ENCODE data around the gene TMEM183A. TPM values are rescaled to one million over a fixed set of nuclear protein-coding genes. Genes with fewer than 3 reads are reported as not detected.

Gene TMEM183A
- total and polyA plus RNA-seq, 9 of the 15 experiments (the other 6 are each of a cell fraction or from before 2014, with no cell fraction given): 23.4 to 190 (median 124) TPM

- TF ChIP-seq HDAC8 (tag; IDR thresholded peaks at IDR 0.05) (no peak), ZBTB7A (IDR thresholded peaks at IDR 0.05; ENCODE audit: borderline replicate concordance, control insufficient read depth, low read depth, low read length) (peak; percentile 55; the same call in 1 of the 2 replicates), ZNF75A (CRISPR knock-in tag; IDR thresholded peaks at IDR 0.05) (0 out of 2 replicates have a peak, but pooled peaks have one; percentile 20), MAZ (CRISPR knock-in tag; conservative IDR thresholded peaks at IDR 0.05 in 1 of 2, IDR thresholded peaks at IDR 0.05 in 1 of 2) (peak in 1 of 2 experiments; percentile 74; a peak in 3 of 4 replicates), ZNF592 (IDR thresholded peaks at IDR 0.05) (peak; percentile 68; the same call in 1 of the 2 replicates), HCFC1 (IDR thresholded peaks at IDR 0.05; ENCODE audit: low read depth, low read length) (peak; percentile 50; the same call in 1 of the 2 replicates), U2AF1 (optimal IDR thresholded peaks at IDR 0.05; ENCODE audit: low read depth, low read length) (no peak), CREB3 (tag; conservative IDR thresholded peaks at IDR 0.05; ENCODE audit: low read depth) (0 out of 2 replicates have a peak, but pooled peaks have one; percentile 58), SMAD1 (IDR thresholded peaks at IDR 0.05; ENCODE audit: low read depth, low read length, partially characterized antibody) (no peak), TEAD1 (CRISPR knock-in tag; IDR thresholded peaks at IDR 0.05) (0 out of 4 replicates have a peak, but pooled peaks of 1 of the 2 experiments have one; percentile 57), KAT8 (IDR thresholded peaks at IDR 0.05; ENCODE audit: low read depth) (no peak), MYBL2 (IDR thresholded peaks at IDR 0.05; ENCODE audit: low read depth) (no peak), MYBL2 (CRISPR knock-in tag; IDR thresholded peaks at IDR 0.05; ENCODE audit: borderline replicate concordance) (no peak), CBFA2T3 (IDR thresholded peaks at IDR 0.05) (no peak), SMC3 (conservative IDR thresholded peaks at IDR 0.05; ENCODE audit: insufficient read depth, low read depth, low read length) (peak; percentile 81), RB1 (IDR thresholded peaks at IDR 0.05; ENCODE audit: low read depth) (peak; percentile 47; the same call in 1 of the 2 replicates), POU5F1 (IDR thresholded peaks at IDR 0.05; ENCODE audit: borderline replicate concordance, low read depth, low read length, partially characterized antibody) (no peak), EHMT2 (IDR thresholded peaks at IDR 0.05) (peak; percentile 66)
- TF ChIP-seq, protein P1, sequence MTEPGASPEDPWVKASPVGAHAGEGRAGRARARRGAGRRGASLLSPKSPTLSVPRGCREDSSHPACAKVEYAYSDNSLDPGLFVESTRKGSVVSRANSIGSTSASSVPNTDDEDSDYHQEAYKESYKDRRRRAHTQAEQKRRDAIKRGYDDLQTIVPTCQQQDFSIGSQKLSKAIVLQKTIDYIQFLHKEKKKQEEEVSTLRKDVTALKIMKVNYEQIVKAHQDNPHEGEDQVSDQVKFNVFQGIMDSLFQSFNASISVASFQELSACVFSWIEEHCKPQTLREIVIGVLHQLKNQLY (CRISPR knock-in tag; conservative IDR thresholded peaks at IDR 0.05): 0 out of 4 replicates have a peak, but pooled peaks of 1 of the 2 experiments have one; percentile 34
- TF ChIP-seq, protein P2, sequence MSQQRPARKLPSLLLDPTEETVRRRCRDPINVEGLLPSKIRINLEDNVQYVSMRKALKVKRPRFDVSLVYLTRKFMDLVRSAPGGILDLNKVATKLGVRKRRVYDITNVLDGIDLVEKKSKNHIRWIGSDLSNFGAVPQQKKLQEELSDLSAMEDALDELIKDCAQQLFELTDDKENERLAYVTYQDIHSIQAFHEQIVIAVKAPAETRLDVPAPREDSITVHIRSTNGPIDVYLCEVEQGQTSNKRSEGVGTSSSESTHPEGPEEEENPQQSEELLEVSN (IDR thresholded peaks at IDR 0.05; ENCODE audit: borderline replicate concordance in 1 of 2, extremely low read depth in 1 of 2, insufficient read depth in 1 of 2, insufficient read length in 1 of 2, low read depth in 1 of 2, low read length in 1 of 2, poor library complexity in 1 of 2, severe bottlenecking in 1 of 2): no peak
These were observed 38.3 kb upstream of the TMEM183A start (continued) for GRCh38 chr1:202968895-202969295.
